CD4-positive, alpha-beta T cell treated with Interleukin-10 for 1 hour (primary cell): ENCODE data around the gene MYO1G.
A peak's percentile ranks its signal among the peaks of the same experiment; 100 is the strongest.
"Not testable (repeated sequence)": the region's sequence is repeated elsewhere in the genome, so short reads cannot be mapped to it uniquely, and the experiment has no call there.

ENCODE experiments used
- DNase-seq: peaks from one replicate; pipeline ENCODE4 v3.0.0-alpha.2; 2020

Gene MYO1G

GRCh38 chr7:44978511-44979366 lies at the start of gene MYO1G:
TSS of gene MYO1G (minus strand) at chr7:44979015. CDS start at chr7:44978961, 54 bp downstream.
- peak; percentile 91 for DNase-seq

- DNase-seq, result no peak
These were observed 49.5 kb upstream of the MYO1G start for GRCh38 chr7:45028138-45028919.

- no peak for DNase-seq
These were observed 48.9 kb upstream of the MYO1G start for GRCh38 chr7:45027774-45028114.

GRCh38 chr7:45026984-45027773 lies 48.4 kb upstream of the MYO1G start:
- DNase-seq, result peak; percentile 62

- DNase-seq, result no peak
These were observed 47.2 kb upstream of the MYO1G start for GRCh38 chr7:45026013-45026412.

- not testable (repeated sequence) for DNase-seq
These were observed 46.7 kb upstream of the MYO1G start for GRCh38 chr7:45025473-45025872.

- DNase-seq, result no peak
These were observed 45.4 kb upstream of the MYO1G start for GRCh38 chr7:45024126-45024744.

- no peak for DNase-seq
These were observed 42.9 kb upstream of the MYO1G start for GRCh38 chr7:45021604-45022296.

- DNase-seq, result no peak
These were observed 42.1 kb upstream of the MYO1G start for GRCh38 chr7:45020915-45021314.

- DNase-seq, result no peak
These were observed 38.4 kb upstream of the MYO1G start for GRCh38 chr7:45017253-45017652.

GRCh38 chr7:45015313-45015712 lies 36.5 kb upstream of the MYO1G start:
- DNase-seq, result no peak

GRCh38 chr7:45013465-45013967 lies 34.7 kb upstream of the MYO1G start:
- peak; percentile 46 for DNase-seq

GRCh38 chr7:45007571-45008328 lies 28.9 kb upstream of the MYO1G start:
- peak; percentile 11 for DNase-seq

GRCh38 chr7:45007106-45007505 lies 28.3 kb upstream of the MYO1G start:
- no peak for DNase-seq

GRCh38 chr7:45003789-45004188 lies 25.0 kb upstream of the MYO1G start:
- no peak for DNase-seq

GRCh38 chr7:45001826-45002225 lies 23.0 kb upstream of the MYO1G start:
- DNase-seq, result no peak

GRCh38 chr7:45001138-45001694 lies 22.4 kb upstream of the MYO1G start:
- DNase-seq, result peak; percentile 74

GRCh38 chr7:45000093-45001032 lies 21.5 kb upstream of the MYO1G start, which contains the start of gene CCM2:
TSS of gene CCM2 (plus strand) at chr7:45000201. CDS start at chr7:45000334, 133 bp downstream.
- DNase-seq, result peak; percentile 19
